ENCODE data around the gene FAM53A.
A peak's percentile ranks its signal among the peaks of the same experiment; 100 is the strongest.
"Not testable (repeated sequence)": the region's sequence is repeated elsewhere in the genome, so short reads cannot be mapped to it uniquely, and the experiment has no call there.

Gene FAM53A

GRCh38 chr4:1675136-1675801 is 8.8 kb downstream of the FAM53A start:
- TF ChIP-seq CTCF (IDR thresholded peaks at IDR 0.05), result no peak
- H3K27me3 Mint-ChIP-seq (ENCODE audit: low read depth, poor library complexity), result peaks cover 17% of the 10 kb centered on the region
- peaks cover under 1% of the 10 kb centered on the region for H3K36me3 Mint-ChIP-seq (ENCODE audit: low read depth)
- no peak for DNase-seq
- peak overlapping the region; percentile 55 for H3K4me3 Mint-ChIP-seq
- peak overlapping the region; percentile 95 for H3K27ac Mint-ChIP-seq
- H3K4me1 Mint-ChIP-seq, result peaks cover 42% of the 10 kb centered on the region
- peaks cover 1% of the 10 kb centered on the region for H3K9me3 Mint-ChIP-seq

GRCh38 chr4:1674682-1675081 is 9.4 kb downstream of the FAM53A start:
- TF ChIP-seq CTCF (IDR thresholded peaks at IDR 0.05), result no peak
- Mint-ChIP-seq H3K27me3 (ENCODE audit: low read depth, poor library complexity) (peaks cover 15% of the 10 kb centered on the region), H3K4me1 (peaks cover 42% of the 10 kb centered on the region), H3K9me3 (no peaks in the 10 kb centered on the region), H3K27ac (peak overlapping the region; percentile 95), H3K36me3 (ENCODE audit: low read depth) (no peaks in the 10 kb centered on the region), H3K4me3 (peak overlapping the region; percentile 55)
- DNase-seq, result no peak

GRCh38 chr4:1673671-1674070 is 10.4 kb downstream of the FAM53A start:
- H3K27ac Mint-ChIP-seq, result no peak overlapping the region
- H3K36me3 Mint-ChIP-seq (ENCODE audit: low read depth), result no peaks in the 10 kb centered on the region
- no peak for TF ChIP-seq CTCF (IDR thresholded peaks at IDR 0.05)
- no peak for DNase-seq
- H3K4me1 Mint-ChIP-seq, result peaks cover 46% of the 10 kb centered on the region
- H3K27me3 Mint-ChIP-seq (ENCODE audit: low read depth, poor library complexity), result peaks cover 12% of the 10 kb centered on the region
- H3K4me3 Mint-ChIP-seq, result no peak overlapping the region
- H3K9me3 Mint-ChIP-seq, result no peaks in the 10 kb centered on the region

GRCh38 chr4:1671011-1671410 is 13.1 kb downstream of the FAM53A start:
- Mint-ChIP-seq H3K27me3 (ENCODE audit: low read depth, poor library complexity) (peaks cover 18% of the 10 kb centered on the region), H3K4me1 (peaks cover 23% of the 10 kb centered on the region)
- H3K9me3 Mint-ChIP-seq, result not testable (repeated sequence)

GRCh38 chr4:1670279-1670678 is 13.8 kb downstream of the FAM53A start:
- no peak overlapping the region for H3K27ac Mint-ChIP-seq
- no peak overlapping the region for H3K4me3 Mint-ChIP-seq
- DNase-seq, result no peak
- peaks cover 16% of the 10 kb centered on the region for H3K4me1 Mint-ChIP-seq
- no peak for TF ChIP-seq CTCF (IDR thresholded peaks at IDR 0.05)
- no peaks in the 10 kb centered on the region for H3K9me3 Mint-ChIP-seq
- H3K36me3 Mint-ChIP-seq (ENCODE audit: low read depth), result no peaks in the 10 kb centered on the region
- peaks cover 17% of the 10 kb centered on the region for H3K27me3 Mint-ChIP-seq (ENCODE audit: low read depth, poor library complexity)

More at GRCh38 chr4:1671011-1671410, 13.1 kb downstream of the FAM53A start:
- not testable (repeated sequence) for DNase-seq; H3K36me3 Mint-ChIP-seq (ENCODE audit: low read depth); H3K4me3 Mint-ChIP-seq; H3K27ac Mint-ChIP-seq

GRCh38 chr4:1669850-1670249 is 14.3 kb downstream of the FAM53A start:
- Mint-ChIP-seq H3K36me3 (ENCODE audit: low read depth) (no peaks in the 10 kb centered on the region), H3K27ac (no peak overlapping the region), H3K9me3 (no peaks in the 10 kb centered on the region), H3K27me3 (ENCODE audit: low read depth, poor library complexity) (peaks cover 17% of the 10 kb centered on the region), H3K4me3 (no peak overlapping the region), H3K4me1 (peaks cover 11% of the 10 kb centered on the region)
- no peak for TF ChIP-seq CTCF (IDR thresholded peaks at IDR 0.05)
- no peak for DNase-seq

Measured in nephron progenitor cell (in vitro differentiated cells).